GM19025 (cell line): Measurements from ENCODE around the gene FMO4.
"Not testable (repeated sequence)": the region's sequence is repeated elsewhere in the genome, so short reads cannot be mapped to it uniquely, and the experiment has no call there.

Experiments
- ATAC-seq: cut with Tn5 transposase; IDR thresholded peaks from one replicate; pipeline ENCODE4 v1.9.1; 2021; ENCODE audit warnings: mild to moderate bottlenecking, low read depth, moderate library complexity; ENCODE audit not compliant: unreplicated experiment

Gene FMO4, protein sequence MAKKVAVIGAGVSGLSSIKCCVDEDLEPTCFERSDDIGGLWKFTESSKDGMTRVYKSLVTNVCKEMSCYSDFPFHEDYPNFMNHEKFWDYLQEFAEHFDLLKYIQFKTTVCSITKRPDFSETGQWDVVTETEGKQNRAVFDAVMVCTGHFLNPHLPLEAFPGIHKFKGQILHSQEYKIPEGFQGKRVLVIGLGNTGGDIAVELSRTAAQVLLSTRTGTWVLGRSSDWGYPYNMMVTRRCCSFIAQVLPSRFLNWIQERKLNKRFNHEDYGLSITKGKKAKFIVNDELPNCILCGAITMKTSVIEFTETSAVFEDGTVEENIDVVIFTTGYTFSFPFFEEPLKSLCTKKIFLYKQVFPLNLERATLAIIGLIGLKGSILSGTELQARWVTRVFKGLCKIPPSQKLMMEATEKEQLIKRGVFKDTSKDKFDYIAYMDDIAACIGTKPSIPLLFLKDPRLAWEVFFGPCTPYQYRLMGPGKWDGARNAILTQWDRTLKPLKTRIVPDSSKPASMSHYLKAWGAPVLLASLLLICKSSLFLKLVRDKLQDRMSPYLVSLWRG

DNA sequence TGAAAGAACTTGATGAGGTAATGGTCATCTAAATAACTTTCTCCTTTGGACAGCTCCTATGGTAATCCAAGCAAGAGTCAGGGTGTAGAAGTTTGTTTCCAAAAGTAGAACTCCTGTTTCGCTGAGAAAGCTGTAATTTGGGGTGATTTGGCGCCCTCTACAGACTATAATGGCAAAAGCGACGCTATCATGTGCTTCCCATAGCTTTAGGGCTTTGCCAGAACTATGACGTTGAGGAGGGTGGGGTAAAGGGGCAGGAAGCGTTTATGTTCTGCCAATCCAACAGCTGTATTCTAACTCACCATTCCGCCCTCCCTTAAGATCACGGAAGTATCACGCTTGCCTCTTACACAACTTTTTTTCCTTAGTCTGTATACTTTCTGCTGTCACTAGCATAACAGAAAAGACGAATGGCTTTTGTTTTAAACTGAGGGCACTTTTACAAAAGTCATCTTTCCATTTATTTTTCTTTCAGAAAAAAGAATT, at the start of gene FMO4:
Gene FMO4 (plus strand): TSS at position 349 of the 486 bp plus-strand sequence. CDS start 5,643 bp downstream, outside the sequence.
- ATAC-seq, result peak; percentile 100

DNA sequence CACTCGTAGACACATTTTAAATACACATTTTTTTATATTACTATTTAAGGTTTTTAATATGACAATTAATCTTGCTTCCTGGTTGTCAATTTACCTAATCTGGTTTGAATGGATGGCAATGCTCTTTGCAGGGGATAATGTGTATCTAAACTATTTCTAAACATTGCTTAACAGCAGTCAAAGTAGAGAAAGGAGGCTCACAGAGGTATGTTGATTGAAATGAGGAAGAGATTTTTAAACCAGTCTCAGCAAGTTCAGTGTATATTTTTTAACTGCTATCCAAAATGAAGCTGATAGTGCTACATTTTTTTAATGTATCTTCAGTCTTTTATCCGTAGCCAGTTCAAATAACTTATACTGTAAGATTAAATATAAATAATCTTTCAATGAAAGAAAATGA, 48.3 kb upstream of the FMO4 start:
- no peak for ATAC-seq

DNA sequence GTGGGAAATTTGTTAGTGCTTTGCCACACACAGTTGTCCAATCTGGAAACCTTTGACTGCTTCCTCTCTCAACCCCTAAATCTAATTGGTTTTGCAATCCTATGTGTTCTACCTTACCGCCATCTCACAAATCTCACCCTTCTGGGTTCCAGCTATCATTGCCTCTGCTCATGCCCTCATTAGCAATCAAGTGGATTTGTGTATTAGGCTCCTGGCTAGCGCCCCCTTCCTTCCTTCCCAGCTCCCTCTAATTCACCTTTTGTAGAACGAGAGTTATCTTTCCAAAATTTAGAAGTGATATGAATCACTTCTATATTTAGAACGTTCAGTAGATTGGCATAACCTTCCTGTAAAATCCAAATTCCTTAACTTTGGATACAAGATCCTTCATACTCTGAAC, 47.1 kb upstream of the FMO4 start:
- ATAC-seq, result no peak

DNA sequence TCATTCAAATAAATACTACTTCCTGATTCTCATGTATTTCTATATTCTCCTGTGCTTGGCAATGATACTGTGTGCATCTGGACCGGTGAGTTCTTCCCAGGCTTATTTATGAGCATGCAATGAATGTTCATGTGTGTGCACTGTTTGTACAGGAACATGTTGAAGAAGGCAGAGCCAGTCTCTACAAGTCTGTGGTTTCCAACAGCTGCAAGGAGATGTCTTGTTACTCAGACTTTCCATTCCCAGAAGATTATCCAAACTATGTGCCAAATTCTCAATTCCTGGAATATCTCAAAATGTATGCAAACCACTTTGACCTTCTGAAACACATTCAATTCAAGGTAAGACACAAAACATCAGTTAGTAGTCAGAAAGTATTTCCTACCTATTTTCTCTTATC, 46.6 kb upstream of the FMO4 start:
- no peak for ATAC-seq

DNA sequence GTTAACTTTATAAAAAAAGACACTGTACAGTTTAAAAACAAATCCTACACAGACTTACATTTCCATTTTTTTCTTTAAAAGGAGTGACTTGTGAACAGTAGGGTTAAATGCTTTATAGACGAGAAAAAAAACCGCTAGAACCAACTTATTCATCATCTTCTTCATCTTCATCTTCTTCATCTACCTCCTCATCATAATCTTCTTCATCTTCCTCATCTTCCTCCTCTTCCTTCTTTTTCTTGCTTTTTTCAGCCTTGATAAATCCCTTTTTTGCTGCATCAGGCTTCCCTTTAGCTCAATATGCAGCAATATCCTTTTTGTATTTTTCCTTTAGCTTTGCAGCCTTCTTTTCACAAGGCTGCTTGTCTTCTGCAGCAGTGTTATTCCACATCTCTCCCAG, 43.2 kb upstream of the FMO4 start:
- ATAC-seq, result no peak

DNA sequence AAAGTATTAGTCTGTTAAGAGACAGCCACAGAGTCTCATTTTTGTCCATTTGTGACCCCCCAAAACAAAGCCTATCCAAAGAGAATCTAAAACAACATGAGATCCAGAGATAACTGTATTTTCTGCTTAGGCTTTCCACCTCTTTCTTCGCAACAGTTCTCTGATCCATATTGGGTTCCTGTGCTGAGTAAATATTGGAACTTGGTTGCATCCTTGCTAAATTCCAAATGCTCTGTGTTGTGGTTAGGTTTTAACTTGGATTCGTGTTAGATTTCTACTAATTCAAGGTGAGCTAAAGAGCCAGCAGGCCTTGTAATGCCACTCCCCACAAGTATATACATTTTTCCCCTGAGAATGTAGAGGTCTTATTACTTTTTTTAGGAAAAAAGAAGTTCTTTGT, 36.4 kb upstream of the FMO4 start:
- ATAC-seq, result no peak

DNA sequence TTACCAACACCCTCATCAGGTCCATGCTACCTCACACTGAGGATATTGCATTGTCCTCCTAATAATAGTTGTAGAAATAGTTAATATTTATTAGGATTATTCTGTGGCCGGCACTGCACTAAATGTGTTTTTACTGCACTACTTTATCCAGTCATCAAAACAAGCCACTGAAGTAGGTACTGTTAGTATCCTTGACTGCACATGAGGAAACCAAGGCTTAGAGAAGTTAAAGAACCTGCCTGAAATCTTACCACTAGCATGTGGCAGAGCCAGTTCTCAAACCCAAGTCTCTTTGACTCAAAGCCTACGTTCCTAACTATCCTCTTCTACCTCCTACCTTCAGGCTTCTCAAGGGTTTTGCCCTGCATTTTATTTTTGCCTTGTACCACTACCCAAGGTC, 34.7 kb upstream of the FMO4 start:
- ATAC-seq, result no peak

DNA sequence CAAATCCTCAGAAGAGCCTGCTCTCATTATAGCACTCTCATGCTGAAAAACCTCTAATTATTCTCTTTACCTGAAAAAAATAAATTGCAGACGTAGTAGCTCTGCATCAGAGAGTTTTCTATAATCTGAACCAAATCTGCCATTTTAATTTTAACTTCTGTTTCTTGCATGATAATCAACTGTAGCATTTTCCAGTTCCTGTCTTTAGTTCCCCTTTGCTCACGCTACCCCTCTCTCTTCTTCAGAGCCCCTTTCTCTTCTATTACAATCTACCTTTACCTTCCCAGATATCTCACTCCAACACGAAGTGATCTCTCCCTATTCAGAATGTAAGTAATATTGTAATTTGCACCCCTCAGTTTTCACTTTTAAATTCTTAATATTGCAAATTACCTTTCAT, 34.3 kb upstream of the FMO4 start:
- no peak for ATAC-seq

DNA sequence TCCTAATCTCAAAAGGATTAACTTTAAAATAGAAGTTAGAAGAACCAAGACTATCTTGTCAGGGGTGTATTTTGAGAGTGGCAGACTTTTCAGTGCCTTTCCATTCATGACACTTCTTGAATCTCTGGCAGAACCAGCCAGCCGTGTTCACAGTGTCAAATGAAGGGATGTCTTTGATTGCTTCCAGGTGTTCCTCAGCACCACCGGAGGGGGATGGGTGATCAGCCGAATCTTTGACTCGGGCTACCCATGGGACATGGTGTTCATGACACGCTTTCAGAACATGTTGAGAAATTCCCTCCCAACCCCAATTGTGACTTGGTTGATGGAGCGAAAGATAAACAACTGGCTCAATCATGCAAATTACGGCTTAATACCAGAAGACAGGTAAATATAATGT, 33.4 kb upstream of the FMO4 start:
- no peak for ATAC-seq

DNA sequence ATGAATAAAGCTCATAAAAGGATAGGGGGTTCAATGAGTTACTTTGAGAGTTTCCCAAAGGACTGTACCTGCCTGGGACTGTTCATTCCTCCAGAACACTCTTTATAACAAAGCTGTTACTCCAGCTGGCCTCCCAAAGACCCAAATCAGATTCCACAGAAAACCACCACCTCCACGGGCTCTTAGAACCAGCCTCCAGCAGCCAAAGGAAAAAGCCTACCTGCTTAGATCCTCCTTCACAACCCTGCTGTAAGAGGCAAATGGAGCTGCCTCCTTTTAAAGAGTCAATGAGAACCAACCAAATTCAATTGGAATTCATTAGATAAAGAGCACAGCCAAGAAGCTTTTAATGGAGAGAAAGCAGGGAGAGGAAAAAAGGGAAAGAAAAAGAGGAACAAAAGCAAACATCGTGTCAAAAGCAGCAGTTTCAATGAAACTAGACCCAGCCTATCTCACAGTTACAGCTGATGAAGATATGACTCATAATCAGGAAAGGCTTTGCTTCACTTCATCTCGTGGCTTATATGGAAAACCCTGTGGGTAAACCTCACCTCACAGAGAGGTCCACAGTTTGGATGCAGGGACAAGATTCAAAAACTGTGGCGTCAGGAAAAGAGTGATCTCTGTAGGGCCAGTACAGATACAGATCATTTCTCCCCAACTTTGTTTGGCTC, 27.8 kb upstream of the FMO4 start:
- ATAC-seq, result no peak

DNA sequence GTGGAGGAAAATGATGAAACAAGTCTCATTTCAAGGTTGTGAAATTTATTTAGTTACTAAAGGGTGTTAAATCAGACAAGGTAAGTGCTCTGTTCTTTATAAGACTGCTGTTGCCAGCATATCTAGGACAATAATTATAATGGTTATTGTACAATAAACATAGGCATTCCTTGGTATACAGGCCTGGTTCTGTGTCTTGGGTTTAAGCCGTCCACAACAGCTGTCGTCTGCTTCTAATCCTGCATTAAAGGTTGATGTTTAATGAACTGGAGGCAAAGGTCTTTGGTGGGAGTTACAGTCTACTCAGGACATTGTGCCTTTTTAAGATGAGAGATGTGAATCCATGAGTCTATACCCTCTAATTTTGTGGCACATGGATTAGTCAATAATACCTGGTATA, 23.4 kb upstream of the FMO4 start:
- ATAC-seq, result no peak

DNA sequence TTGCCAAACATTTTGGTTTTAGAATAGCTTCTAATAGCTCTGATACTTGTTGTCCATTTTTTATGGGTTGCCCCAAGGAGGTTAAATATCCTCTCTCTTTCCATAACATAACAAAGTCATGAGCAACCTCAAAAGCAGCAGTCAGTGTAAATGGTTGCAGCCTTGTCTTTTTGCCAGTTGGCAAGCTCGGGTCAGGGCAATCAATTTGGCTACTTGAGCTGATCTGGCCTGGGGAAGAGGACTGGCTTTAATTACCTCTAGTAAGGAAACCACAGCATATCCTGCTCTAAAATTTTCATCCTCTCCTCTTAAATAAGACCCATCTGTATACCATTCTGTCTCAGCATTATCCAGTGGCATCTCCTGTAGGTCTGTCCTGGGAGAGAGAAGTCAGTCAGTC, 21.2 kb upstream of the FMO4 start:
- no peak for ATAC-seq

DNA sequence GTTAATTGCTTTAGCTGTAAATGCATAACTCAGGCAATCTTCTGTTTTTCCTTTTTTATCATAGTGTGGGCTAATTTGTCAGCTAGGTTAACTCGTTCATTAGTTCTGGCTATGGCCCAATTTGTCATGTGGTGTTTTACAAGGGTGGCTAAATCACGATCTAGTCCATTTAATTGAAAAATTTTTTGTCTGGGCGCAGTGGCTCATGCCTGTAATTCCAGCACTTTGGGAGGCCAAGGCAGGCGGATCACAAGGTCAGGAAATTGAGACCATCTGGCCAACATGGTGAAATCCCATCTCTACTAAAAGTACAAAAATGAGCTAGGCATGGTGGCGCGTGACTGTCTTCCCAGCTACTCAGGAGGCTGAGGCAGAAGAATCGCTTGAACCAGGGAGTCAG, 18.6 kb upstream of the FMO4 start:
- not testable (repeated sequence) for ATAC-seq

DNA sequence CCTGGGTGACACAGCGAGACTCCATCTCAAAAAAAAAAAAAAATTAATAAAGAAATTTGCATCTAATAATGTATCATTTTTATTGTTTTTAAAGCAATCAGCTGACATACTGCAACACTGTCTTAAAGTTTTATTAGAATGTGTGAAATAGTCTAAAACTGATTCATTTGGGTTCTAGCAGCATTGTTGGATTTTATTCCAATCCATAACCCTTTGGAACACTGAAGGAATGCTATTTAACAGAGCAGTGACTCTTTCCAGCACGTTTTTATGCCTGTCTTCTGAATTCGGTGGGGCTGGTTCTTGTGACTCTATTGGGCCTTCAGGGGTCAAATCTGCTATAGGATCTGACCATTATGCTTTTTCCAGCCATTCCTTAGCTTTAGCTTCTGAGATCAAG, 18.2 kb upstream of the FMO4 start:
- no peak for ATAC-seq

DNA sequence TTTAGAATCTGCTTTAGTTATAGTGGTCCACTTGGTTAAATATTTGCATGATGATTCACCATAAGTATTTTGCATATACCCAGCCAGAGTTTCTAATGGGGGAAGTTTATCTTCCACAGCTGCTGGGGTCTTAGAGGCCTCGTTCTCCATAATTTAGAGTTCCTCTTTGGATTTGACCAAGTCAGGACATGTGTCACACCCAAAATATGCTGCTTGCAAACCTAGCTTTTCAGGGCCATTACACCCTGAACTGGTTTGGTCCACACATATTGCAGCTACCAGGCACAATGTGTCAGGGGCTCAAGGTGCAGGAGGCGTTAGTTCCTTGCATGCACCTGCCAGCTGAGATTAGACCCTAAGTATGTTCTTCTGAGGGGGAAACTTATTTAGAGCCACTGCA, 17.1 kb upstream of the FMO4 start:
- no peak for ATAC-seq

DNA sequence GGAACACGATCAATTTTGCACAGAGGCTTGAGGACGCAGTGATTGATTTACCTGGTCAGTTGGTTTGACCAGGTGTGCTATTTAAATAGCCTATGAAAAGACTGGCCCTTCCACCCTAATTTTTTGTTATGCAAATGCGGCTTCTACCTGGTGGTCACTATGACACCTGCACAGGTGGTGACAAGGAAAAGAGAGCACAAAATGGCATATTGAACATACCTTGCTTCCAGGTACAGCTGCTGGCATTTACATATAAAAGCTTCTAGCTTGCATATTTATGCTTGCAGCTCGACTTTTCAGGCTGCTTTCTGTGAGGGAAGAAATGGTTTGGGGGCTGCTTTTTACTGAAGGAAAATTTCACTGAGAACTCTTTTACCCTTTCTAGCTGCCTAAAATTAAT, 15.3 kb upstream of the FMO4 start:
- ATAC-seq, result no peak

DNA sequence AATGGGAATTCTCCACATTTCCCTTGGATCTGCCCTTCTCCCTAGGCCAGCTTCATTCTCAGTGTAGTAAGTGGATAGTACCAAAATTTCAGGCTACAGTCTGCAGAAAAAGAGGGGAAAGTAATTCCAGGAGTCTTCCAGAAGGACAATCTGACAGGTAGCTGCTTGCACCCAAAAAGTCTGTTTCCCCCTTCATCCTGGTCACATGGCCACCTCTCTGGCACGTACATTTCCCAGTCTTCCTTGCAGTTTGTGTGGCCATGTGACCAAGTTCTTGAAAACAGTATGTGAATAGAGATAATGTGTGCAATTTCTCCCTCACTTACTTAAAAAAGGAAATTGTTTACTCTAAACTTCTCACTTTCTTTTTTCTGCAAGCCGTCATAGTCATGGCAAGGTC, 14.6 kb upstream of the FMO4 start:
- ATAC-seq, result no peak

DNA sequence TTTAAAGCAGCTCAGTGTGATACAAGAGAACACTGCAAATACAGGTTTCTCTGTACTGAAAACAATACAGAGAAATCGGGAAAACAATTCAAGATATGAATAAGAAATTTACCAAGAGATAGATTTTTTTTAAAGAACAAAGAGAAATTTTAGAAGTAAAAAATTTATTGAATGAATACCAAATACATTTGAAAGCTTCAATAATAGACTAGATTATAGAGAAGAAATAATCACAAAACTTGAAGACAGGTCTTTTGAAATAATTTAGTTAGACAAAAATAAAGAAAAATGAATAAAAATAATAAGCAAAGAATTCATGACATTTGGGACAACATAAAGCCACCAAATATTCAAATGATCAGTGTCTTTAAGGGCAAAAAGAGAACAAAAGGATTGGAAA, 13.6 kb upstream of the FMO4 start:
- no peak for ATAC-seq

DNA sequence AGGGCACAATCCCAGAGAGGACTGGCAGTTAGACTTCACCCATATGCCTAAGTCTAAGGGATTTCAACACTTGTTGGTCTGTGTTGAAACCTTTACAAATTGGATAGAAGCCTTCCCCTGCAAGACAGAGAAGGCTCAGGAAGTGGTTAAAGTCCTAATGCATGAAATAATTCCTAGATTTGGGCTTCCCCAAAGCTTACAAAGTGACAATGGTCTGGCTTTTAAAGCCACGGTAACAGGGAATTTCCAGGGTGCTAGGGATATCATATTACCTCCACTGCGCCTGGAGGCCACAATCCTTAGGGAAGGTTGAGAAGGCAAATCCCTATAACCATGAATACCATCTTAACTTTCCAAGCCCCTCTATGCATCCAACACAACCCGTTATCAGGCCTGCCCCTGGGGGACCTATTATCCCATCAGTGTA, 3.3 kb upstream of the FMO4 start:
- ATAC-seq, result no peak

DNA sequence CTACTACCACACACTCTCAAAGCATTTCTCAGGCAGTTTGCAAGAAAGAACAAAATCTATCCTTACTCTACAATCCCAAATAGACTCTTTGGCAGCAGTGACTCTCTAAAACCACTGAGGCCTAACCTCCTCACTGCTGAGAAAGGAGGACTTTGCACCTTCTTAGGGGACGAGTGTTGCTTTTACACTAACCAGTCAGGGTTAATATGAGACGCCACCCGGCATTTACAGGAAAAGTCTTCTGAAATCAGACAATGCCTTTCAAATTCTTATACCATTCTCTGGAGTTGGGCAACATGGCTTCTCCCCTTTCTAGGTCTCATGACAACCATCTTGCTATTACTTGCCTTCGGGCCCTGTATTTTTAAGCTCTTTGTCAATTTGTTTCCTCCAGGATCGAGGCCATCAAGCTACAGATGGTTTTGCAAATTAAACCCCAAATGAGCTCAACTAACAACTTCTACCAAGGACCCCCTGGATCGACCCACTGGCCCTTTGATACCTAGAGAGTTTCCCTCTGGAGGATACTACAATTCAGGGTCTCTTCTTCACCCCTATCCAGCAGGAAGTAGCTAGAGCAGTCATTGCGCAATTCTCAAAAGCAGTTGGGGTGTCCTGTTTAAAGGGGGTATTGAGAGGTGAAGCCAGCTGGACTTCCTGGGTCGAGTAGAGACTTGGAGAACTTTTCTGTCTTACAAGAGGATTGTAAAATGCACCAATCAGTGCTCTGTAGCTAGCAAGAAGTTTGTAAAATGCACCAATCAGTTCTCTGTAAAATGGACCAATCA, 2.0 kb upstream of the FMO4 start:
- no peak for ATAC-seq

DNA sequence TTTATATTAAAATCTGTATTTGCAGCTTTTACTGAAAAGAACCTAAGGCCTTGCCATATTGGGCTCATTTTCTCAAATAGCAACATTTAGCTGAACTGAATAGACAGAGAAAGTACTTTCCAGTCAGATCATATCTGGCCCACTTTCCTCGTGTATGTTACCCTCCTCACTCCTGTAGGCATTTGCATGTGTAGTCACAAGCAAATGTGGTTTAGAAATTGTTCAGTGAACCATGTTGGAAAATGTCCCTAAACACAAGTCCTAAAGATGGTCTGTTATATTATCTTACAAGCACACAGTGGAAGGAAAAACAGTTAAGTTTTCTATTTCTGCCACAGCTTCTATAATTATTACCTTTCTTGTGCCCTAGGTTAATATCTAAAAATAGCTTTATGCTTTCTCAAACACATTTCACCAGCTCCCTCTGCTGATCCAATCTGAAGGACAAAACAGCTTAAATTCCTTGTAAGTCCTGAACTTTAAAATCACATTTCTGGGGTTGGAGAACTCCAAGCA, 606 bp upstream of the FMO4 start:
- ATAC-seq, result peak; percentile 34
